H1 (cell line): ENCODE measurements around the gene SRSF3. TPM values are rescaled to one million over a fixed set of nuclear protein-coding genes. Genes with fewer than 3 reads are reported as not detected.

Experiments used
- ATF3 ChIP-seq: IDR thresholded peaks from 2 replicates; pipeline ENCODE4 v1.6.1; 2011; ENCODE audit warnings: low read depth, mild to moderate bottlenecking, low read length; ENCODE audit not compliant: insufficient read depth
- BCL11A ChIP-seq, 2 experiments: IDR thresholded peaks; one replicate each; pipeline ENCODE4 v1.6.1; 2011; ENCODE audit warnings: low read depth in 2 of 2, low read length in 2 of 2, mild to moderate bottlenecking in 2 of 2
- GABPA ChIP-seq: IDR thresholded peaks from 2 replicates; pipeline ENCODE4 v1.6.1; 2011; ENCODE audit warnings: mild to moderate bottlenecking, low read length, moderate library complexity, borderline replicate concordance; ENCODE audit not compliant: insufficient read depth
- NRF1 ChIP-seq: IDR thresholded peaks from 2 replicates; pipeline ENCODE4 v1.6.1; 2011; ENCODE audit warnings: mild to moderate bottlenecking, low read depth, low read length, improper control_type of control experiment
- POU5F1 ChIP-seq: IDR thresholded peaks from 2 replicates; pipeline ENCODE4 v1.6.1; 2011; ENCODE audit warnings: low read depth, mild to moderate bottlenecking, low read length, moderate library complexity
- RNF2 ChIP-seq: fragments of 200-900, 300-1000 bp; sonication (generic); IDR thresholded peaks from 2 replicates; pipeline ENCODE4 v1.7.1; 2016; ENCODE audit warnings: borderline replicate concordance, low read depth, mild to moderate bottlenecking, antibody characterized with exemption, low read length; ENCODE audit not compliant: poor library complexity, severe bottlenecking; ENCODE audit errors: missing control alignments
- RXRA ChIP-seq: IDR thresholded peaks from 2 replicates; pipeline ENCODE4 v1.6.1; 2011; ENCODE audit warnings: low read depth, mild to moderate bottlenecking, low read length, moderate library complexity; ENCODE audit not compliant: insufficient read depth
- SAP30 ChIP-seq: fragments of 300-600 bp; sonication (generic); IDR thresholded peaks from 2 replicates; pipeline ENCODE4 v1.7.1; 2012; ENCODE audit warnings: low read length, moderate library complexity, mild to moderate bottlenecking, inconsistent platforms; ENCODE audit not compliant: insufficient read depth, insufficient replicate concordance
- polyA plus RNA-seq, 7 experiments: library from polyadenylated mRNA; depleted of rRNA in 3 of 7; stranded (reverse) in 5 of 7; unstranded in 2 of 7; fragments of >200 nt in 5 of 7; fragments of 200-250 nt in 2 of 7; gene quantifications; 1 replicate in 5 of 7; 2 replicates in 1 of 7; 4 replicates in 1 of 7; pipeline versions ENCODE4 v1.2.1 to v1.2.3, GENCODE V29; 2011 to 2013; ENCODE audit warnings: missing spikeins in 2 of 7, mixed read lengths in 2 of 7
- total RNA-seq: library from RNA; stranded (reverse); fragmentation: NEBNext Ultra II Directional; extraction: Animal tissue kit (Norgen Biotek cat#: 25700); gene quantifications from 2 replicates; pipeline ENCODE4 v1.2.1, GENCODE V29; 2021
- TF ChIP-seq, protein P1 (sequence below): fragments of 300-600 bp; sonication (generic); IDR thresholded peaks from 2 replicates; pipeline ENCODE4 v1.7.1; 2012; ENCODE audit warnings: low read length, moderate library complexity, mild to moderate bottlenecking, inconsistent platforms; ENCODE audit not compliant: insufficient replicate concordance

SRSF3 gene
- total and polyA plus RNA-seq, 2 of the 8 experiments (the other 6 are each of a cell fraction or from before 2014, with no cell fraction given), result 471 to 689 TPM

- TF ChIP-seq, protein P1, sequence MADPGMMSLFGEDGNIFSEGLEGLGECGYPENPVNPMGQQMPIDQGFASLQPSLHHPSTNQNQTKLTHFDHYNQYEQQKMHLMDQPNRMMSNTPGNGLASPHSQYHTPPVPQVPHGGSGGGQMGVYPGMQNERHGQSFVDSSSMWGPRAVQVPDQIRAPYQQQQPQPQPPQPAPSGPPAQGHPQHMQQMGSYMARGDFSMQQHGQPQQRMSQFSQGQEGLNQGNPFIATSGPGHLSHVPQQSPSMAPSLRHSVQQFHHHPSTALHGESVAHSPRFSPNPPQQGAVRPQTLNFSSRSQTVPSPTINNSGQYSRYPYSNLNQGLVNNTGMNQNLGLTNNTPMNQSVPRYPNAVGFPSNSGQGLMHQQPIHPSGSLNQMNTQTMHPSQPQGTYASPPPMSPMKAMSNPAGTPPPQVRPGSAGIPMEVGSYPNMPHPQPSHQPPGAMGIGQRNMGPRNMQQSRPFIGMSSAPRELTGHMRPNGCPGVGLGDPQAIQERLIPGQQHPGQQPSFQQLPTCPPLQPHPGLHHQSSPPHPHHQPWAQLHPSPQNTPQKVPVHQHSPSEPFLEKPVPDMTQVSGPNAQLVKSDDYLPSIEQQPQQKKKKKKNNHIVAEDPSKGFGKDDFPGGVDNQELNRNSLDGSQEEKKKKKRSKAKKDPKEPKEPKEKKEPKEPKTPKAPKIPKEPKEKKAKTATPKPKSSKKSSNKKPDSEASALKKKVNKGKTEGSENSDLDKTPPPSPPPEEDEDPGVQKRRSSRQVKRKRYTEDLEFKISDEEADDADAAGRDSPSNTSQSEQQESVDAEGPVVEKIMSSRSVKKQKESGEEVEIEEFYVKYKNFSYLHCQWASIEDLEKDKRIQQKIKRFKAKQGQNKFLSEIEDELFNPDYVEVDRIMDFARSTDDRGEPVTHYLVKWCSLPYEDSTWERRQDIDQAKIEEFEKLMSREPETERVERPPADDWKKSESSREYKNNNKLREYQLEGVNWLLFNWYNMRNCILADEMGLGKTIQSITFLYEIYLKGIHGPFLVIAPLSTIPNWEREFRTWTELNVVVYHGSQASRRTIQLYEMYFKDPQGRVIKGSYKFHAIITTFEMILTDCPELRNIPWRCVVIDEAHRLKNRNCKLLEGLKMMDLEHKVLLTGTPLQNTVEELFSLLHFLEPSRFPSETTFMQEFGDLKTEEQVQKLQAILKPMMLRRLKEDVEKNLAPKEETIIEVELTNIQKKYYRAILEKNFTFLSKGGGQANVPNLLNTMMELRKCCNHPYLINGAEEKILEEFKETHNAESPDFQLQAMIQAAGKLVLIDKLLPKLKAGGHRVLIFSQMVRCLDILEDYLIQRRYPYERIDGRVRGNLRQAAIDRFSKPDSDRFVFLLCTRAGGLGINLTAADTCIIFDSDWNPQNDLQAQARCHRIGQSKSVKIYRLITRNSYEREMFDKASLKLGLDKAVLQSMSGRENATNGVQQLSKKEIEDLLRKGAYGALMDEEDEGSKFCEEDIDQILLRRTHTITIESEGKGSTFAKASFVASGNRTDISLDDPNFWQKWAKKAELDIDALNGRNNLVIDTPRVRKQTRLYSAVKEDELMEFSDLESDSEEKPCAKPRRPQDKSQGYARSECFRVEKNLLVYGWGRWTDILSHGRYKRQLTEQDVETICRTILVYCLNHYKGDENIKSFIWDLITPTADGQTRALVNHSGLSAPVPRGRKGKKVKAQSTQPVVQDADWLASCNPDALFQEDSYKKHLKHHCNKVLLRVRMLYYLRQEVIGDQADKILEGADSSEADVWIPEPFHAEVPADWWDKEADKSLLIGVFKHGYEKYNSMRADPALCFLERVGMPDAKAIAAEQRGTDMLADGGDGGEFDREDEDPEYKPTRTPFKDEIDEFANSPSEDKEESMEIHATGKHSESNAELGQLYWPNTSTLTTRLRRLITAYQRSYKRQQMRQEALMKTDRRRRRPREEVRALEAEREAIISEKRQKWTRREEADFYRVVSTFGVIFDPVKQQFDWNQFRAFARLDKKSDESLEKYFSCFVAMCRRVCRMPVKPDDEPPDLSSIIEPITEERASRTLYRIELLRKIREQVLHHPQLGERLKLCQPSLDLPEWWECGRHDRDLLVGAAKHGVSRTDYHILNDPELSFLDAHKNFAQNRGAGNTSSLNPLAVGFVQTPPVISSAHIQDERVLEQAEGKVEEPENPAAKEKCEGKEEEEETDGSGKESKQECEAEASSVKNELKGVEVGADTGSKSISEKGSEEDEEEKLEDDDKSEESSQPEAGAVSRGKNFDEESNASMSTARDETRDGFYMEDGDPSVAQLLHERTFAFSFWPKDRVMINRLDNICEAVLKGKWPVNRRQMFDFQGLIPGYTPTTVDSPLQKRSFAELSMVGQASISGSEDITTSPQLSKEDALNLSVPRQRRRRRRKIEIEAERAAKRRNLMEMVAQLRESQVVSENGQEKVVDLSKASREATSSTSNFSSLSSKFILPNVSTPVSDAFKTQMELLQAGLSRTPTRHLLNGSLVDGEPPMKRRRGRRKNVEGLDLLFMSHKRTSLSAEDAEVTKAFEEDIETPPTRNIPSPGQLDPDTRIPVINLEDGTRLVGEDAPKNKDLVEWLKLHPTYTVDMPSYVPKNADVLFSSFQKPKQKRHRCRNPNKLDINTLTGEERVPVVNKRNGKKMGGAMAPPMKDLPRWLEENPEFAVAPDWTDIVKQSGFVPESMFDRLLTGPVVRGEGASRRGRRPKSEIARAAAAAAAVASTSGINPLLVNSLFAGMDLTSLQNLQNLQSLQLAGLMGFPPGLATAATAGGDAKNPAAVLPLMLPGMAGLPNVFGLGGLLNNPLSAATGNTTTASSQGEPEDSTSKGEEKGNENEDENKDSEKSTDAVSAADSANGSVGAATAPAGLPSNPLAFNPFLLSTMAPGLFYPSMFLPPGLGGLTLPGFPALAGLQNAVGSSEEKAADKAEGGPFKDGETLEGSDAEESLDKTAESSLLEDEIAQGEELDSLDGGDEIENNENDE, result no peak
- TF ChIP-seq RXRA (no peak), NRF1 (no peak), SAP30 (no peak), RNF2 (no peak), ATF3 (no peak), BCL11A (IDR thresholded peaks at IDR 0.05; ENCODE audit: low read depth in 2 of 2, low read length in 2 of 2) (no peak), GABPA (no peak), POU5F1 (no peak)
Observed at GRCh38 chr6:36555750-36556252, 38.4 kb upstream of the SRSF3 start (continued).
